Measurements from ENCODE around the gene CCDC149. TPM values are rescaled to one million over a fixed set of nuclear protein-coding genes. Genes with fewer than 3 reads are reported as not detected.

The CCDC149 gene
- total and polyA plus RNA-seq, 2 of the 4 experiments (the other 2 are of a cell fraction), result 6.7 to 7.0 TPM

DNA sequence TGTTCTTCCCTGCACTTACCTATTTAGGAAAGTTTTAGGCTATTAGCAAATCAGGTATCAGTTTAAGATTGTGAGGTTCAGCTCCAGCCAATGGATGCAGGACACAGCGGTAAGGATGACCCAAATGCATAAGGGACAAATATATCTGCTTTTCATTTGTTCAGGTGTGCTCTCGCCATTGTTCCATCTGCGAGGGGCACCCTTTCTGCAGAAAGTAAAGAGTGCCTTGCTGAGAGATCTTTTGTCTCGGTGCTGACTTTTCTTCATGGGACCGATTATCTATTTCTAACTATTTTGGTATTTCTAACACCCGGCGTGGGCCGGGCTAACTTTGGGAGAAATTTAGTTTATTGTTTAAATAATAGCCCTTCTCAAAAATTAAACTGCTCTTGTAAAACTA lies 49.0 kb downstream of the CCDC149 start:
- no peak overlapping the region for H3K14ac ChIP-seq (replicated peaks; ENCODE audit: low read depth, low read length)
- ChIA-PET POLR2A (ENCODE audit: unreplicated experiment) (no interaction called here), CTCF (interaction anchor here (0.6 kb wide), 1 partner anchor 151 kb away, joined by 3 read pairs; no protein-coding TSS in a partner anchor)
- H3K18ac ChIP-seq (ENCODE audit: low read depth, low read length), result peak overlapping the region; percentile 52; the same call in 1 of the 2 replicates
- no TSS peak for BruUV-seq (replicated peaks)
- H2AK5ac ChIP-seq (ENCODE audit: low read depth, low read length), result no peak overlapping the region
- H2BK120ac ChIP-seq (ENCODE audit: low read depth, low read length), result no peak overlapping the region
- H3K9me3 ChIP-seq (ENCODE audit: control insufficient read depth, insufficient read depth, low read length), result peaks cover 20% of the 10 kb centered on the region
- H3K4me1 ChIP-seq (ENCODE audit: control insufficient read depth, insufficient read depth, low read length), result no peaks in the 10 kb centered on the region
- H3K4ac ChIP-seq (ENCODE audit: low read depth, low read length), result no peak overlapping the region
- no peak overlapping the region for H2BK20ac ChIP-seq (ENCODE audit: low read depth, low read length)
- H4K91ac ChIP-seq (ENCODE audit: insufficient read depth, low read depth, low read length), result no peak overlapping the region
- H2AK9ac ChIP-seq (replicated peaks; ENCODE audit: low read depth, low read length, poor library complexity), result no peak overlapping the region
- H4K5ac ChIP-seq (ENCODE audit: low read depth, low read length), result no peak overlapping the region
- H4K8ac ChIP-seq (ENCODE audit: low read depth in 2 of 2, low read length in 2 of 2), result no peak overlapping the region
- TF ChIP-seq FOS (IDR thresholded peaks at IDR 0.05; ENCODE audit: low read depth, low read length) (no peak), BHLHE40 (IDR thresholded peaks at IDR 0.05; ENCODE audit: low read depth, low read length) (no peak), MAZ (IDR thresholded peaks at IDR 0.05; ENCODE audit: borderline replicate concordance, low read depth, low read length) (no peak), RAD21 (IDR thresholded peaks at IDR 0.05; ENCODE audit: low read length) (no peak), NFE2L2 (IDR thresholded peaks at IDR 0.05; ENCODE audit: low read depth, low read length) (no peak), SMC3 (IDR thresholded peaks at IDR 0.05; ENCODE audit: low read depth, low read length) (no peak), CHD1 (IDR thresholded peaks at IDR 0.05; ENCODE audit: low read depth, low read length) (no peak)
- H3K79me1 ChIP-seq (ENCODE audit: low read depth in 1 of 2, low read length in 2 of 2), result no peaks in the 10 kb centered on the region
- H3K9ac ChIP-seq (ENCODE audit: low read depth, low read length), result no peak overlapping the region
- dilution Hi-C loops (cut with HindIII; ENCODE audit: low sequenced_read_pairs, unreplicated experiment) (no loop called here), in situ Hi-C loops (cut with MboI; ENCODE audit: low sequenced_read_pairs) (no loop called here), intact Hi-C loops (cut with micrococcal nuclease) (no loop called here)
- H3K23ac ChIP-seq (ENCODE audit: low read depth, low read length), result no peak overlapping the region
- no peaks in the 10 kb centered on the region for H4K20me1 ChIP-seq (ENCODE audit: insufficient read depth, low read length)
- no peak overlapping the region for H3K56ac ChIP-seq (ENCODE audit: extremely low read depth, insufficient read depth, low read length)
- no peak overlapping the region for H2BK5ac ChIP-seq (ENCODE audit: low read depth, low read length, poor library complexity, severe bottlenecking)
- H3K4me3 ChIP-seq (ENCODE audit: insufficient read depth, low read depth, low read length), result no peak overlapping the region
- no peak overlapping the region for H3K27ac ChIP-seq (ENCODE audit: insufficient read depth, low read length)
- no peak overlapping the region for H3K4me2 ChIP-seq (ENCODE audit: low read depth, low read length)
- ATAC-seq (ENCODE audit: low read depth) (no peak), DNase-seq (no peak)
- 0 out of 2 replicates have a peak, but pooled peaks cover 2% of the 10 kb centered on the region for H3K36me3 ChIP-seq (ENCODE audit: control insufficient read depth, insufficient read depth, low read length)
- H3K27me3 ChIP-seq (ENCODE audit: control insufficient read depth, insufficient read depth, low read length), result no peaks in the 10 kb centered on the region
- 100% methylated on average over 1 of the region's 8 CpGs; no CpG with 5 or more reads in 1 of the 2 experiments for WGBS, 2 experiments (ENCODE audit: extremely low coverage in 2 of 2, insufficient read length in 1 of 2)
- no peaks in the 10 kb centered on the region for H3K9me1 ChIP-seq (ENCODE audit: insufficient read depth, low read length)
- no peak overlapping the region for H2BK15ac ChIP-seq (ENCODE audit: low read depth, low read length)
- H2AFZ ChIP-seq (replicated peaks; ENCODE audit: low read length, poor library complexity), result no peak overlapping the region

Measured in IMR-90 (cell line).